Endometrium (tissue), 2 donors: ENCODE measurements around the gene WNK2.

Source experiments
- FAIRE-seq: peaks from 2 replicates; lab custom pipeline; 2012; peaks lifted over from hg19 to GRCh38; lab: Jason Lieb, UNC
- donor health status: control.
- donor health status: control.

WNK2 gene

DNA sequence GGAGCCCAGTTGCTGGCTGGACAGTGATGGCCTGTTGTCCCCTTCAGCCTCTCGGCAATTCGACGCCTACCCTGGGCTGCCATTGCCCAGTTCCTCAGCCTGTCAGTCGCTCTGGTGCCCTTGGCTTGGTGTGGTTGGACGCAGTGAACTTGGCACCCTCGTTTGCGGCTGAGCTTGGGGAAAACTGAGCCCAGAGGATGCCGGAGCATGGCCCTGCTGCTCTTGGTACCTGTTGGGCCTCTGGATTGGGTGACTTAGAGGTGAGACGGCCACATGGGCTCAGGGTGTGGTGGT lies 16.5 kb downstream of the WNK2 start:
- FAIRE-seq = no peak

DNA sequence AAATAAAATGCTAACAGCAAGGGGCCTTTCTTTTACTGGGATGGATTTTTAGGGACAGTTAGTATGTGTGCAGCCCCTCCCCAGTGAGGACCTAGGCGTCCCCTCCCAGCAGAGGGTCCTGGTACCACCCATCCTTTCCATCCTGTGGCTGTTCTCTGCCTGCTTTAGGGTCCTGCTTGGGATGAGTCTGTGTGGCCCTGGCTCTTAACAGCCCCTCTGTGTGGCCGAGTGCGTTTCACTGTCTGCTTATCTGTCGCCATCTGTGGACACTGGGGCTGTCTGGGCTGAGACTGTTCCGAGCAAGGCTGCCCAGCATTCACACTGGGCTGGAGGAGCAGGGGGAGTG lies 17.0 kb downstream of the WNK2 start:
- FAIRE-seq = no peak

DNA sequence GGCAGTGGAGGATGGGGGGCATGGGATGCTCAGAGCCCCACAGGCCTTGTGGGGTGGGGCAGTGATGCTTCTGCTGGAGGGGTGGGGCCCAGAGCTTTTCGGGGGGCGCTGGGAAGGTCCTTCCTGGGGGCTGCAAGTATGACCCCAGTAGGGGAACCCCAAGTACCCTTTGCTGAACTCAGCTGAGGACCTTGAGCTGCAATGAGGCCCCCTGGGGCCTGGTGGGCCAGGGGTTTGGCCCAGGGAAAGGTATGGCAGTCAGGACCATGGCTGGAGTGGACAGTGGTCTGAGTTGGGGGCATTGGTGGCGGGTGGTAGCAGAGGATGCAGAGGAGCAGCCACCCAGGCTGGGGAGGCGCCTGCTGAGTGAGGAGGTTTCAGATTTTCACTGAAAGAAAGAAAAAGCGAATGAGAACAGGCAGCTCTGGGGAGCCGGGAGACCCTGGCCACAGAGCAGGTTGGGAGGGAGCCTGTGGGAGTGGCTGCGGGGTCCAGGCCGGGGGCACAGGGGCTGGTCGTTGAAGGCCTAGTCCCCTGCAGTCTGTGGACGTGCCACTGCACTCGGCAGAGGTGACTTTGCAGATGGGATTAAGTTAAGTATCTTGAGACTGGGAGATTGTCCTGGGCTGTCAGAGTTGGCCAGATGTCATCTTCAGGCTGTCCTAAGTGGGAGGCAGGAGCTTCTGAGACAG lies 19.2 kb downstream of the WNK2 start:
- FAIRE-seq = no peak

- no peak for FAIRE-seq
These were observed 20.0 kb downstream of the WNK2 start for GRCh38 chr9:93203718-93204469.

- FAIRE-seq = no peak
These were observed 20.6 kb downstream of the WNK2 start for GRCh38 chr9:93204470-93205043.

- FAIRE-seq = no peak
These were observed 21.3 kb downstream of the WNK2 start for GRCh38 chr9:93205045-93205768.

- FAIRE-seq = no peak
These were observed 22.1 kb downstream of the WNK2 start for GRCh38 chr9:93205896-93206575.

DNA sequence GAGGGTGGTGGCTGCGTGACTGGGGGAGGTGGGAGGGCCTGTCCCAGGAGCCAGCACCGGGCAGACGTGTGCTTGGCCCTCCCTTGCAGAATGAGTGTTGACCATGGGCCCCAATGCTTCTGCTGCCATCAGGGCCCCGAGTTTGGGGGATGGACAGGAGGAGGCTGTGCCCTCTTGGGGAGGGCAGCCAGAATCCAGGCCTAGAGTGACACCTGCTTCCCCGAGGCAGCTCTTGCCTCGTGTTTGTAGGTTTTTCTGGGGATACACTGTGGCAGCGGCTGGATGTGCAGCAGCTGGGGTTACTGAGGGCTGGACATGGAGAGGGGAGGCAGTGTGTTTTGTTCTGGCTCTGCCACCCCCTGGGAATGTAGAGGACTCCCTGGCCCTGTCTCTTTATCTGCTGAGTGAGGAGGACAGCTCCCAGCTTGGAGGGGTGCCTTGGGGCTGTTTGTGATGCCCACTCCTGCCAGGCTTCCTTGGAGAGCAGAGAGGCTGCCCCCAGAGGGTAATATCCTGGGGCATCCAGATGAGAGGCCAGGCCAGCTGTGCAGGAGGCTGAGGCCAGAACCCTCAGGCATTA lies 22.7 kb downstream of the WNK2 start:
- FAIRE-seq = no peak

GRCh38 chr9:93207326-93207814 lies 23.4 kb downstream of the WNK2 start:
- peak; percentile 67 for FAIRE-seq

GRCh38 chr9:93207860-93208734 lies 24.2 kb downstream of the WNK2 start:
- no peak for FAIRE-seq

- no peak for FAIRE-seq
These were observed 25.2 kb downstream of the WNK2 start for GRCh38 chr9:93209097-93209496.

GRCh38 chr9:93209576-93210323 lies 25.8 kb downstream of the WNK2 start:
- no peak for FAIRE-seq

GRCh38 chr9:93210324-93210973 lies 26.5 kb downstream of the WNK2 start:
- no peak for FAIRE-seq

- FAIRE-seq = no peak
These were observed 27.2 kb downstream of the WNK2 start for GRCh38 chr9:93210974-93211653.

DNA sequence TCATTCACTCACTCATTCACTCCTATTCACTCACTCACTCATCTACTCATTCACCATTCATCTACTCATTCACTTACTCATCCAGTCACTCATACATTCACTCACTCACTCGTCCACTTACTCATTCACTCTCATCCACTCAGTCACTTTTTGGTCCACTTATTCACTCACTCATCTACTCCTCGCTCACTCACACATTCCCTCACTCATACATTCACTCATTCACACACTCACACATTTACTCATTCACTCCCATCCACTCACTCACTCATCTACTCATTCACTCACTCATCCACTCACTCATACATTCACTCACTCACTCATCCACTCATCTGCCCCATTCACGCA lies 27.7 kb downstream of the WNK2 start:
- no peak for FAIRE-seq

- no peak for FAIRE-seq
These were observed 28.5 kb downstream of the WNK2 start for GRCh38 chr9:93212409-93212808.

GRCh38 chr9:93216073-93216365 lies 32.1 kb downstream of the WNK2 start:
- no peak for FAIRE-seq

DNA sequence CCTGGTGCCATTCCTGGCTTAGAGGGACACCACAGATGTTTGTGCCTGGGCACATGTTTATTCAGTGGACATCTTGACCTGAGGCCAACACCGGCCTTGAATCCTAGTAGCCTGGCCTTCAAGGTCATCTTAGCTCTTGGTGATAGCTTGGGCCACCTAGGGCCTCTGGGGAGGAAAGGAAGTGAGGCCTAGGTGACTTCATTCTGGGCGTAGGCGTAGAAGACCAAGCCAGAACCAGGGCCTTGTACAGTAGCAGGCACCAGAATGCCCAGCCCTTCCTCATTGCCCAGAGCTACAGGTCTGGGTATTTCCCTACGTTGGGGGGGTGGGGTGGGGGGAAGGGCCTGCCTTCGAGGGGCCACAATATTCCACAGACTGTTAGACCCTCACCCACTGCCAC lies 33.8 kb downstream of the WNK2 start:
- FAIRE-seq = no peak

DNA sequence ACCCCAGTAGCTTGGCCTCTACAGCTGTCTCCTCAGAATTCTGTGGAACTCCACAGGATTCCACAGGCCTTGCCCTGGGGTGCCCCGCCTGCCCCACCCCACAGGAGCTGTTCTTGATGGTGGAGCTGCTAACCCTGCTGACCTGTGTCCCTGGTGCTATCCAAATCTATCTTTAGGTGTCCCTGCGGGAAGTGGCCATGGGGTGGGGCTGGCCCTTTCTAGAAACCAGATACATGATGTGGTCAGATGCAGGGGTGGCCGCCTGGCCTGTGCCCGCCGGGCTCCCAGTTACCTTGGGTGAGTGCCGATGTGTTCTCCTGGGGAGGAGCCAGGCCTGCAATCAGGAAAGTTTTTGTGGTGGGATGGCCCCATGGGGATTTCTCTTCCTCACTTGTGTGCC lies 34.2 kb downstream of the WNK2 start:
- no peak for FAIRE-seq
